K562 (cell line): Measurements from ENCODE around the gene HNRNPH3. TPM values are rescaled to one million over a fixed set of nuclear protein-coding genes. Genes with fewer than 3 reads are reported as not detected.
A peak's percentile ranks its signal among the peaks of the same experiment; 100 is the strongest.

Experiments
- BRD9 ChIP-seq: fragments of 450-650 bp; IDR thresholded peaks from 2 replicates; pipeline ENCODE4 v1.6.1; 2018; ENCODE audit warnings: low read depth; ENCODE audit not compliant: partially characterized antibody
- ETV1 ChIP-seq: fragments of 450-650 bp; conservative IDR thresholded peaks from 2 replicates; pipeline ENCODE4 v1.6.1; 2016; ENCODE audit warnings: missing genetic modification characterization, control low read depth, low read depth, missing compliant biosample characterization
- HNRNPUL1 ChIP-seq: fragments of 200-400 bp; formaldehyde crosslinking; IDR thresholded peaks from 2 replicates; pipeline ENCODE4 v1.6.1; 2017; ENCODE audit warnings: low read length
- POLR2B ChIP-seq: fragments of 450-650 bp; IDR thresholded peaks from 2 replicates; pipeline ENCODE4 v1.6.1; 2018; ENCODE audit warnings: low read depth; ENCODE audit not compliant: partially characterized antibody
- POLR2G ChIP-seq: fragments of 200-400 bp; formaldehyde crosslinking; IDR thresholded peaks from 2 replicates; pipeline ENCODE4 v1.6.1; 2017; ENCODE audit warnings: low read depth, mild to moderate bottlenecking, antibody characterized with exemption, low read length, moderate library complexity
- SMARCE1 ChIP-seq: fragments of 450-650 bp; IDR thresholded peaks from 2 replicates; pipeline ENCODE4 v1.7.1; 2016; ENCODE audit warnings: mild to moderate bottlenecking
- SUPT5H ChIP-seq: fragments of 450-650 bp; IDR thresholded peaks from 2 replicates; pipeline ENCODE4 v1.6.1; 2016
- ZC3H4 ChIP-seq: sonication (generic); formaldehyde crosslinking; IDR thresholded peaks from 2 replicates; pipeline ENCODE4 v1.9.0; 2021; ENCODE audit warnings: missing genetic modification reagents, borderline replicate concordance
- ZNF318 ChIP-seq, 2 experiments: fragments of 450-650 bp; IDR thresholded peaks; 2 replicates each; pipeline ENCODE4 v1.6.1; 2016; ENCODE audit warnings: mild to moderate bottlenecking in 2 of 2, borderline replicate concordance in 1 of 2, low read depth in 1 of 2, moderate library complexity in 1 of 2
- ZNF717 ChIP-seq: fragments of 250-450 bp; sonication (Bioruptor Pico); IDR thresholded peaks from 2 replicates; pipeline ENCODE4 v1.5.0; 2021
- polyA plus RNA-seq, 8 experiments: library from polyadenylated mRNA; depleted of rRNA in 4 of 8; stranded (reverse) in 5 of 8; unstranded in 3 of 8; fragments of >200 nt; fragmentation: Nextera tagmentation in 2 of 8; fragmentation: Illumina TruSeq in 1 of 8; extraction: Ambion mirVana in 2 of 8; extraction: Trizol in 1 of 8; gene quantifications; 2 replicates each; pipeline versions ENCODE4 v1.2.1 to v1.2.3, GENCODE V29; 2011 to 2014; ENCODE audit warnings: inconsistent platforms in 1 of 8, missing spikeins in 1 of 8
- total RNA-seq, 7 experiments: library from RNA; depleted of rRNA in 6 of 7; stranded (reverse); fragments of >200 nt in 6 of 7; fragmentation: Illumina TruSeq in 2 of 7; extraction: Trizol in 2 of 7; gene quantifications; 2 replicates each; pipeline versions ENCODE4 v1.2.1 to v1.2.3, GENCODE V29; 2011 to 2021; ENCODE audit warnings: low replicate concordance in 1 of 7

Gene HNRNPH3
- total and polyA plus RNA-seq, 9 of the 15 experiments (the other 6 are each of a cell fraction or from before 2014, with no cell fraction given) = 52.8 to 562 (median 152) TPM

DNA sequence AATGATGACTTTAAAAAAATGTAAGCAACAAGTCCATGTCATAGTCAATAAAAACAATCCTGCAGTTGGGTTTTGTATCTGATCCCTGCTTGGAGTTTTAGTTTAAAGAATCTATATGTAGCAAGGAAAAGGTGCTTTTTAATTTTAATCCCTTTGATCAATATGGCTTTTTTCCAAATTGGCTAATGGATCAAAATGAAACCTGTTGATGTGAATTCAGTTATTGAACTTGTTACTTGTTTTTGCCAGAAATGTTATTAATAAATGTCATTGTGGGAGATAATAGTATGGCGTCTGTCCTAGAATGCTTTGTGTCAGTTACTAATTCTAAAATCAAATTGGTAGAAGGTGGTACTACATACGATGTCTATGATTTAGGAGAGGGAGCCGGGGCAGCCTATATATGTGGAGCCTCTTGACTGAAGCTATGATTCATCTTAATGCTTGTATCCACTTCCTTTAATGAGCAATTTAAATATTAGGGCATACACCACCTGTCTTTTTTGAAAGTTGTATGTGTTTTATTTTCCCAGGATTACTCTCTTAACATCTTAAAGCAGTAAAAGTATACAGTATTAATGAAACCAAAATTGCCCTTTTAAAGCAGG, 11.1 kb downstream of the HNRNPH3 start (continued):
- TF ChIP-seq ZNF318 (IDR thresholded peaks at IDR 0.05; ENCODE audit: borderline replicate concordance in 1 of 2, low read depth in 1 of 2) (no peak), POLR2B (peak; percentile 31), HNRNPUL1 (no peak), ZC3H4 (CRISPR knock-in tag) (no peak), POLR2G (0 out of 2 replicates have a peak, but pooled peaks have one; percentile 11), ETV1 (tag) (no peak), BRD9 (no peak), ZNF717 (CRISPR knock-in tag) (no peak), SMARCE1 (no peak), SUPT5H (peak; percentile 27; the same call in 1 of the 2 replicates)
